NK-92 treated with Interleukin-12 subunit alpha and Interleukin-12 subunit beta, amount 100 ng/mL, for 24 hours (cell line): ENCODE results near the gene FCRL6.
A peak's percentile ranks its signal among the peaks of the same experiment; 100 is the strongest.

Experiments used
- DNase-seq: peaks from one replicate; lab custom pipeline; 2025; lab: John Stamatoyannopoulos, UW

The FCRL6 gene

GRCh38 chr1:159802111-159802510, at the start of gene FCRL6:
TSS of gene FCRL6 (plus strand) at chr1:159802360. CDS start at chr1:159802425, 65 bp downstream.
- DNase-seq = no peak

GRCh38 chr1:159753386-159753785, 48.8 kb upstream of the FCRL6 start:
- DNase-seq = no peak

GRCh38 chr1:159755451-159756007, 46.6 kb upstream of the FCRL6 start:
- no peak for DNase-seq

- DNase-seq = no peak
These were observed 45.8 kb upstream of the FCRL6 start for GRCh38 chr1:159756397-159756796.

GRCh38 chr1:159763686-159764085, 38.5 kb upstream of the FCRL6 start:
- no peak for DNase-seq

- no peak for DNase-seq
These were observed 36.4 kb upstream of the FCRL6 start for GRCh38 chr1:159765806-159766205.

GRCh38 chr1:159771127-159771895, 30.8 kb upstream of the FCRL6 start:
- DNase-seq = no peak

- DNase-seq = no peak
These were observed 27.7 kb upstream of the FCRL6 start for GRCh38 chr1:159774465-159774864.

GRCh38 chr1:159775716-159776115, 26.4 kb upstream of the FCRL6 start:
- no peak for DNase-seq

GRCh38 chr1:159778266-159778665, 23.9 kb upstream of the FCRL6 start:
- DNase-seq = no peak

- no peak for DNase-seq
These were observed 22.7 kb upstream of the FCRL6 start for GRCh38 chr1:159779403-159779851.

GRCh38 chr1:159780583-159781582, 21.3 kb upstream of the FCRL6 start, which contains the start of gene DUSP23:
TSS of gene DUSP23 (plus strand) at chr1:159780962. CDS start at chr1:159781101, 139 bp downstream.
- DNase-seq = peak; percentile 62

GRCh38 chr1:159781992-159782391, 20.2 kb upstream of the FCRL6 start:
- DNase-seq = no peak

GRCh38 chr1:159783724-159784123, 18.4 kb upstream of the FCRL6 start:
- DNase-seq = no peak

- no peak for DNase-seq
These were observed 15.7 kb upstream of the FCRL6 start for GRCh38 chr1:159786465-159786864.

GRCh38 chr1:159786966-159787365, 15.2 kb upstream of the FCRL6 start:
- DNase-seq = no peak

- DNase-seq = no peak
These were observed 11.8 kb upstream of the FCRL6 start for GRCh38 chr1:159790237-159790917.

- no peak for DNase-seq
These were observed 11.1 kb upstream of the FCRL6 start for GRCh38 chr1:159791031-159791430.

GRCh38 chr1:159791461-159791860, 10.7 kb upstream of the FCRL6 start:
- DNase-seq = no peak

- no peak for DNase-seq
These were observed 6.6 kb upstream of the FCRL6 start for GRCh38 chr1:159795534-159795933.

- peak; percentile 23 for DNase-seq
These were observed 3.3 kb upstream of the FCRL6 start for GRCh38 chr1:159798893-159799292.
